Suprapubic skin (tissue), 4 donors: ENCODE results near the gene EGFL7. TPM values are rescaled to one million over a fixed set of nuclear protein-coding genes. Genes with fewer than 3 reads are reported as not detected.

Experiments
- DNase-seq, 2 donors: peaks; one replicate each; pipeline ENCODE4 v3.0.0-alpha.2; 2019; ENCODE audit warnings: low spot score in 2 of 2
- H3K27ac ChIP-seq: fragments of 200-600 bp; sonication (generic); one replicate; pipeline ENCODE4 v1.5.1; 2019
- H3K27me3 ChIP-seq: fragments of 200-600 bp; sonication (generic); one replicate; pipeline ENCODE4 v1.5.1; 2019
- H3K36me3 ChIP-seq: fragments of 200-600 bp; sonication (generic); one replicate; pipeline ENCODE4 v1.5.1; 2019
- H3K4me1 ChIP-seq: fragments of 200-600 bp; sonication (generic); one replicate; pipeline ENCODE4 v1.5.1; 2019
- H3K4me3 ChIP-seq: fragments of 200-600 bp; sonication (generic); one replicate; pipeline ENCODE4 v1.5.1; 2019; ENCODE audit warnings: mild to moderate bottlenecking
- H3K9me3 ChIP-seq: fragments of 200-600 bp; sonication (generic); one replicate; pipeline ENCODE4 v1.5.1; 2019
- EP300 ChIP-seq: sonication (generic); formaldehyde crosslinking; IDR thresholded peaks from one replicate; pipeline ENCODE4 v1.6.1; 2017; ENCODE audit warnings: antibody characterized with exemption
- POLR2A ChIP-seq, 2 donors: fragments of 450-650 bp; IDR thresholded peaks; one replicate each; pipeline ENCODE4 v1.6.1; 2017; ENCODE audit warnings: antibody characterized with exemption in 2 of 2, mild to moderate bottlenecking in 2 of 2, moderate library complexity in 2 of 2
- POLR2AphosphoS5 ChIP-seq, 3 donors: sonication (generic); formaldehyde crosslinking; IDR thresholded peaks; one replicate each; pipeline ENCODE4 v1.6.1; 2017; ENCODE audit warnings: antibody characterized with exemption in 3 of 3
- WGBS: methylation state at CpG from one replicate; pipeline ENCODE4 v1.1.5; 2018; 5-methylcytosine and 5-hydroxymethylcytosine counted together
- total RNA-seq, 4 donors: library from RNA; depleted of rRNA; stranded (reverse); fragments of >200 nt; gene quantifications; one replicate each; pipeline ENCODE4 v1.1.0, GENCODE V29; 2016
- TF ChIP-seq, protein P1 (sequence below), 2 donors: fragments of 200-600 bp in 1 of 2; fragments of 450-650 bp in 1 of 2; sonication (generic) in 1 of 2; IDR thresholded peaks; one replicate each; pipeline ENCODE4 v1.5.1; 2016 to 2019; ENCODE audit warnings: antibody characterized with exemption in 2 of 2, mild to moderate bottlenecking in 1 of 2, moderate library complexity in 1 of 2

The EGFL7 gene
- total RNA-seq, 4 donors from 2014 or later, result 12.2 to 49.6 (median 28.6) TPM

DNA sequence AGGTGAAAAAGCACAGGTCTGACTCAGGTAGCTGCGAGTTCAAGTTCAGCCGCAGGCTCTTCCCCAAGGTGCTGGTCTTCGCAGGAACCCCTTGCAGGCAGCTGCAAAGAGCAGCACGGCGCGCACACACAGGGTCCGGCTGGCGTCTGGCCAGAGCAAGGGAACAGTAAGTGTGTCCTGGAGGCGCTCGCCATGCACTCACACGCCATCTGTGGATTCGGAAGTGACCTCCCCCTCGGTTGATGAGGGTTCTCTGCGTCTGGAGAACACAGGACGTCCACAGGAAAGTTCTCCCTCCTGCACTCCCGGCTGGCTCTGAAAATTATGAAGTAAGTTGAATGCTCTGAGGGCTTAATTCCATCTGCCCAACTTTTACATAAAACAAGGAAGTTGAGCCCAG lies 14.0 kb upstream of the EGFL7 start:
- H3K4me3 ChIP-seq, result no peak overlapping the region
- H3K27ac ChIP-seq, result no peak overlapping the region
- H3K27me3 ChIP-seq, result peaks cover 12% of the 10 kb centered on the region
- TF ChIP-seq POLR2AphosphoS5 (IDR thresholded peaks at IDR 0.05) (no peak), POLR2A (IDR thresholded peaks at IDR 0.05) (no peak), EP300 (no peak)
- TF ChIP-seq, protein P1, sequence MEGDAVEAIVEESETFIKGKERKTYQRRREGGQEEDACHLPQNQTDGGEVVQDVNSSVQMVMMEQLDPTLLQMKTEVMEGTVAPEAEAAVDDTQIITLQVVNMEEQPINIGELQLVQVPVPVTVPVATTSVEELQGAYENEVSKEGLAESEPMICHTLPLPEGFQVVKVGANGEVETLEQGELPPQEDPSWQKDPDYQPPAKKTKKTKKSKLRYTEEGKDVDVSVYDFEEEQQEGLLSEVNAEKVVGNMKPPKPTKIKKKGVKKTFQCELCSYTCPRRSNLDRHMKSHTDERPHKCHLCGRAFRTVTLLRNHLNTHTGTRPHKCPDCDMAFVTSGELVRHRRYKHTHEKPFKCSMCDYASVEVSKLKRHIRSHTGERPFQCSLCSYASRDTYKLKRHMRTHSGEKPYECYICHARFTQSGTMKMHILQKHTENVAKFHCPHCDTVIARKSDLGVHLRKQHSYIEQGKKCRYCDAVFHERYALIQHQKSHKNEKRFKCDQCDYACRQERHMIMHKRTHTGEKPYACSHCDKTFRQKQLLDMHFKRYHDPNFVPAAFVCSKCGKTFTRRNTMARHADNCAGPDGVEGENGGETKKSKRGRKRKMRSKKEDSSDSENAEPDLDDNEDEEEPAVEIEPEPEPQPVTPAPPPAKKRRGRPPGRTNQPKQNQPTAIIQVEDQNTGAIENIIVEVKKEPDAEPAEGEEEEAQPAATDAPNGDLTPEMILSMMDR (IDR thresholded peaks at IDR 0.05), result no peak
- WGBS, result 44% methylated on average over 9 of the region's 16 CpGs
- DNase-seq, result no peak
- no peaks in the 10 kb centered on the region for H3K9me3 ChIP-seq
- H3K36me3 ChIP-seq, result no peaks in the 10 kb centered on the region
- peaks cover 23% of the 10 kb centered on the region for H3K4me1 ChIP-seq

DNA sequence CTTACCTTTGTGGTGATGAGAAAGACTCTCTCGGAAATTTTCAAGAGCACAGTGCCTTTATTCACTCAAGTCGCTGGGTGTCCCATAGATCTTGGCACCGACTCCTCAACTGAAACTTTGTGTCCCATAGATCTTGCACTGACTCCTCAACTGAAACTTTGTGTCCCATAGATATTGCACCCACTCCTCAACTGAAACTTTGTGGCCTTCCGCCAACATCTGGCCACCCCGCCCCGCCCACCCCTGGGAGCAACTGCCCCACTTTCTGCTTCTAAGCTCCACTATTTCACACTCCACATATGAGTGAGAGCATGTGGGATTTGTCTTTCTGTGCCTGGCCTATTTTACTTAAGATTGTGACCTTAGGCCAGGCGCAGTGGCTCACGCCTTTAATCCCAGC lies 12.7 kb upstream of the EGFL7 start:
- Histone ChIP-seq H3K4me3 (no peak overlapping the region), H3K4me1 (peaks cover 10% of the 10 kb centered on the region), H3K36me3 (no peaks in the 10 kb centered on the region), H3K9me3 (no peaks in the 10 kb centered on the region), H3K27ac (no peak overlapping the region), H3K27me3 (peaks cover 14% of the 10 kb centered on the region)
- TF ChIP-seq POLR2A (IDR thresholded peaks at IDR 0.05) (no peak), POLR2AphosphoS5 (IDR thresholded peaks at IDR 0.05) (no peak)
- TF ChIP-seq, protein P1 (IDR thresholded peaks at IDR 0.05), result no peak
- 86% methylated on average over 8 of the region's 8 CpGs for WGBS
- no peak for DNase-seq

DNA sequence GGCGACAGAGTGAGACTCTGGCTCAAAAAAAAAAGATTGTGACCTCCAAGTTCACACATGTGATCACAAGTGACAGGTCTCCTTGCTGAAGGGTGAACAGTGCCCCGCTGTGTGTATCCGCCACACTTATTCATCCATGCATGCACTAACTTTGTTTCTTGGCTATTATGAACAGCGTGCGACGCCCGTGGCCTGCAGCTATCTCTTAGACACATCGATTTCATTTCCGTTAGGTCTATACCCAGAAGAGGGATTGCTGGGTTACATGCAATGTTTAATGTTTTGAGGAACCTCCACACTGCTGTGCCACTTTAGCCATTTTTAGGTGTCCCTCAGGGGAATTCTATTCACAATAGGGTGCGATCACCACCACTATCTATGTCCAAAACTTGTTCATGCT lies 12.1 kb upstream of the EGFL7 start:
- no peak overlapping the region for H3K27ac ChIP-seq

DNA sequence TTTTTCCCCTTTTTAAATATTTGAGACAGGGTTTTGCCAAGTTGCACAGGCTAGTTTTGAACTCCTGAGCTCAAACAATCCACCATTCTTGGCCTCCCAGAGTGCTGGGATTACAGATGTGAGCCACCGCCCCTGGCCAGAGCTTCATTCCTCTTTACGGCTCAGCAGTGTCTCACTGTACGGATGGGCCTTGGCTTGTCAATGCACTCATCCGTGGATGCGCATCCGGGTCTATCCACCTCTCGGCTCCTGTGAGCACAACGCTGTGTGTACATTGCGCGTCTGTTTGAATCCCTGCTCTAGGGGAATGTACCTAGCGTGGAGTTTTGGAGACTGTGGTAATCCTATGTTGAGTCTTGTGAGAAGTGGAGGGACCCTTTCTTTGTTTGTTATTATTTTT lies 10.9 kb upstream of the EGFL7 start:
- 93% methylated on average over 11 of the region's 11 CpGs for WGBS
- Histone ChIP-seq H3K4me3 (no peak overlapping the region), H3K9me3 (no peaks in the 10 kb centered on the region), H3K27me3 (peaks cover 20% of the 10 kb centered on the region), H3K4me1 (peaks cover 4% of the 10 kb centered on the region), H3K27ac (no peak overlapping the region), H3K36me3 (no peaks in the 10 kb centered on the region)
- no peak for DNase-seq
- TF ChIP-seq, protein P1 (IDR thresholded peaks at IDR 0.05), result no peak
- TF ChIP-seq EP300 (no peak), POLR2A (IDR thresholded peaks at IDR 0.05) (no peak), POLR2AphosphoS5 (IDR thresholded peaks at IDR 0.05) (no peak)

More for the DNA sequence above, 12.1 kb upstream of the EGFL7 start:
- H3K4me1 ChIP-seq, result peaks cover 12% of the 10 kb centered on the region
- H3K4me3 ChIP-seq, result no peak overlapping the region
- no peak for TF ChIP-seq EP300
- TF ChIP-seq, protein P1 (IDR thresholded peaks at IDR 0.05), result no peak
- no peak for TF ChIP-seq POLR2AphosphoS5 (IDR thresholded peaks at IDR 0.05)
- no peak for TF ChIP-seq POLR2A (IDR thresholded peaks at IDR 0.05)
- WGBS, result 76% methylated on average over 10 of the region's 10 CpGs
- peaks cover 13% of the 10 kb centered on the region for H3K27me3 ChIP-seq
- DNase-seq, result no peak
- no peaks in the 10 kb centered on the region for H3K36me3 ChIP-seq
- no peaks in the 10 kb centered on the region for H3K9me3 ChIP-seq

DNA sequence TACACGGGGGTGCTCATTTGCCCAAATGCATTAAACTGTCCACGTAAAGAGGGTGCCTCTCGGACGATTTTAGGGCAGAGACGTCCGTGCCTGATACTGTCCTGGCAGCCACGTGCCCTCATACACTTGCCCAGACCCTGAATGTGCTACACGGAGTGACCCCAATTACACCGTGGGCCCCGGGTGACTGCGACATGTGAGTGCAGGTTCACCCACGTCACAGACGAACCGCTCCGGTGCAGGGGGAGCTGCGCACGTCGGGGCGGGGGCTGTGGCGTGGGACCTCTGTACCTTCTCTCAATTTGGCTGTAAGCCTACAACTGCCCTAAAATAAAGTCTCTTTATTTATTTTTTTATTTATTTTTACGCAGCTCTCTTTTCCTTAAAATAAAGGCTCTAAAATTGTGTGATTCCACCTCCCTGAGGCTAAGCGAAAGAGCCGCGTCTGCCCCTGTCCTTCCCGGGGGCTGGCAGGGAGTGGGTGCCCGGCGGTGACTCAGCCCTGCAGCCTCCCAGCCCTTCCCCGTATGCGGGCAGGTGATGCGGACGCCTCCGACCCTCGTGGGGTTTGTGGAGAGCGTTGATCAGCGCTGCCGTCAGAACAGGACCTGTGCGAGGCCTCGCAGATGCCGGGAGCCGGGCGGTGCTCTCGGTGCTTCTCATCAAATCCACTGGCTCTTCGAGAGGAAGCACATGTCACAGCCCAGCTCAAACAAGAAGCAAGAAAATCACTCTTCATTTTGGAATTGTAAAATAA lies 9.2 kb upstream of the EGFL7 start:
- H3K27me3 ChIP-seq, result peaks cover 36% of the 10 kb centered on the region
- H3K27ac ChIP-seq, result no peak overlapping the region
- DNase-seq, result no peak
- no peaks in the 10 kb centered on the region for H3K36me3 ChIP-seq
- TF ChIP-seq POLR2A (IDR thresholded peaks at IDR 0.05) (no peak), EP300 (no peak), POLR2AphosphoS5 (IDR thresholded peaks at IDR 0.05) (no peak)
- TF ChIP-seq, protein P1 (IDR thresholded peaks at IDR 0.05), result no peak
- H3K9me3 ChIP-seq, result no peaks in the 10 kb centered on the region
- no peak overlapping the region for H3K4me3 ChIP-seq
- H3K4me1 ChIP-seq, result peaks cover 4% of the 10 kb centered on the region
- WGBS, result 49% methylated on average over 40 of the region's 43 CpGs
